LNCaP clone FGC (cell line): ENCODE data around the gene SRBD1.

ENCODE experiments used
- DNase-seq: peaks from one replicate; pipeline ENCODE4 v3.0.0-alpha.2; 2011; ENCODE audit warnings: low read depth
- H3K4me3 ChIP-seq: 2 replicates; pipeline ENCODE4 v1.5.1; 2011; ENCODE audit warnings: mild to moderate bottlenecking, low read depth, low read length, control low read depth
- TF ChIP-seq, protein P1 (sequence below): IDR thresholded peaks from 2 replicates; pipeline ENCODE4 v1.5.1; 2012; ENCODE audit warnings: mild to moderate bottlenecking; ENCODE audit not compliant: control insufficient read depth, insufficient read depth; ENCODE audit errors: extremely low read depth

The SRBD1 gene

GRCh38 chr2:45390441-45390840, 220.6 kb downstream of the SRBD1 start:
- H3K4me3 ChIP-seq = no peak overlapping the region
- TF ChIP-seq, protein P1, sequence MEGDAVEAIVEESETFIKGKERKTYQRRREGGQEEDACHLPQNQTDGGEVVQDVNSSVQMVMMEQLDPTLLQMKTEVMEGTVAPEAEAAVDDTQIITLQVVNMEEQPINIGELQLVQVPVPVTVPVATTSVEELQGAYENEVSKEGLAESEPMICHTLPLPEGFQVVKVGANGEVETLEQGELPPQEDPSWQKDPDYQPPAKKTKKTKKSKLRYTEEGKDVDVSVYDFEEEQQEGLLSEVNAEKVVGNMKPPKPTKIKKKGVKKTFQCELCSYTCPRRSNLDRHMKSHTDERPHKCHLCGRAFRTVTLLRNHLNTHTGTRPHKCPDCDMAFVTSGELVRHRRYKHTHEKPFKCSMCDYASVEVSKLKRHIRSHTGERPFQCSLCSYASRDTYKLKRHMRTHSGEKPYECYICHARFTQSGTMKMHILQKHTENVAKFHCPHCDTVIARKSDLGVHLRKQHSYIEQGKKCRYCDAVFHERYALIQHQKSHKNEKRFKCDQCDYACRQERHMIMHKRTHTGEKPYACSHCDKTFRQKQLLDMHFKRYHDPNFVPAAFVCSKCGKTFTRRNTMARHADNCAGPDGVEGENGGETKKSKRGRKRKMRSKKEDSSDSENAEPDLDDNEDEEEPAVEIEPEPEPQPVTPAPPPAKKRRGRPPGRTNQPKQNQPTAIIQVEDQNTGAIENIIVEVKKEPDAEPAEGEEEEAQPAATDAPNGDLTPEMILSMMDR = no peak
- DNase-seq = no peak

GRCh38 chr2:45388541-45389100, 222.4 kb downstream of the SRBD1 start:
- TF ChIP-seq, protein P1 = no peak
- H3K4me3 ChIP-seq = no peak overlapping the region
- DNase-seq = peak; percentile 69

DNA sequence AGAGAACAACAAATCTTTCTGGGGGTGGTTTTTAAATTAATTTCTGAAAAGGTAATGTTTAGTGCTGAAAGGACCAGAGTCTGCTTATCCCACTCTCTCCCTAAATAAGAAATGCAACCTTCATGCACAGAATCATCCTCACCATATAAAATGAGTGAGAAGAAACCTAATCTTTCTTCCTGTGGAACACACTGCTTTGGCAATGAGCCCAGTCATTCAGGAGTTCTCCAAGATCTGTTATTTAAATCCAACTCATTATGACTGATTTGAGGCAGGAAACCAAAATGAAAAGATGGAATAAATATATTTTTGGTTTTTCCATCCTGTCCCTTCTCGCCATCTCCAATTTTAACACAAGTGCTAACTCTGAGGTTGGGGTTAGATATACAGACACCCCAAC, 228.3 kb downstream of the SRBD1 start:
- no peak for DNase-seq

DNA sequence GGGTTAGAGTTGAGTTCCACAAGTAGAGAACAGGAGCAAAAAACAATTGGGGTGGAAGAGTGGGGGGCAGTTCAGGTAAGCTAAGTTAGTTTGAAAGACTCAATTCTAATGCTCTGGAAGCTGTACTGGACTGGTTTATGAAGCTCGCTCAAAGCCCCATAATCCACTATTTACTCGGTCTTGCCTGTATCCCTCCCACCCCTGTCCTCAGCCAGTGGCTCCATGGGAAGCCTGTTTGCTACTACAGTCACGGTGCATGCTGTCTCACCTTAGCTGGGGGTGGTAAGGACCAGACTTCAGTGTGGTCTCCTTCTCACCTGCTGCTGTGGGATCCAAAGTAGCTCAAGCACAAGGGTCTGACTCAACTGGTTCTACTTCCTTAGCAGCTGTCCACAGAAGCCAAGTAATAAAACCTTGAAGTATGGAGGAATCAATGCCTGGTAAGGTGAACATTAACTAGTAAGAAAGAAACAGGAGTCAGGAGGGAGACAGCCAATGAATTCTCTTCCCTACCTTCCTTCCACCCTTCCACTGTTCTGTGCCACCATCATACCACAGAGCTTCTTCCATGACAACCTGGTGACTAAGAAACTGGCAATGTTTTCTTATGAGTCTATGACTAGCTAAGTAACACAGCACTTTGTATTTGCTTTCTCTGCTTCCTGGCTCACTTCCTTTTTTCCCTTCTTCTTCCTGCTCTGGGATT, 230.8 kb downstream of the SRBD1 start:
- no peak for DNase-seq
- TF ChIP-seq, protein P1 = no peak
- no peak overlapping the region for H3K4me3 ChIP-seq

More for the DNA sequence above, 228.3 kb downstream of the SRBD1 start:
- no peak overlapping the region for H3K4me3 ChIP-seq
- TF ChIP-seq, protein P1 = no peak

GRCh38 chr2:45379399-45380087, 231.5 kb downstream of the SRBD1 start:
- no peak for DNase-seq
- no peak overlapping the region for H3K4me3 ChIP-seq
- TF ChIP-seq, protein P1 = no peak

DNA sequence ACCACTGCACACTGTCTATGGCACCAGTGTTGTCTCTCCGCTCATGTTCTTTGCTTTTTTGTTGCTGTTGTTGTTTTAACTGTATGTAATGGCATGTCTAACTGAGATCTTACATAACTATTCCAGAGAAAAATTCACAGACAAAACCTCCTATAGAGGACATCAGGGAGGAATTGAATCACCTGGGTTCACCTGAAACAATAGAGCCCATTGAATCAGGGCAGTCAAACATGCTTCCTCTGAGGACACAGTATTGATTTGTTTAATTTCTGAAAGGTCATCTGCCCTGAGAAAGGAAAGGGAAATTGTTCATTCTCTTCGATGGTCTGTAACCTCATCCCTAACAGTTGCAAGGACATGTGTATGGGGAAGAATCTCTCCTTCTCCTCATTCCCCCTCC, 237.5 kb downstream of the SRBD1 start:
- no peak for DNase-seq

More for the DNA sequence above, 237.5 kb downstream of the SRBD1 start:
- TF ChIP-seq, protein P1 = no peak
- no peak overlapping the region for H3K4me3 ChIP-seq
